HG03135 (cell line): ENCODE results near the gene PUDP.

Experiments
- ATAC-seq: cut with Tn5 transposase; IDR thresholded peaks from one replicate; pipeline ENCODE4 v1.9.1; 2021; ENCODE audit warnings: mild to moderate bottlenecking, moderate library complexity; ENCODE audit not compliant: unreplicated experiment

The PUDP gene

DNA sequence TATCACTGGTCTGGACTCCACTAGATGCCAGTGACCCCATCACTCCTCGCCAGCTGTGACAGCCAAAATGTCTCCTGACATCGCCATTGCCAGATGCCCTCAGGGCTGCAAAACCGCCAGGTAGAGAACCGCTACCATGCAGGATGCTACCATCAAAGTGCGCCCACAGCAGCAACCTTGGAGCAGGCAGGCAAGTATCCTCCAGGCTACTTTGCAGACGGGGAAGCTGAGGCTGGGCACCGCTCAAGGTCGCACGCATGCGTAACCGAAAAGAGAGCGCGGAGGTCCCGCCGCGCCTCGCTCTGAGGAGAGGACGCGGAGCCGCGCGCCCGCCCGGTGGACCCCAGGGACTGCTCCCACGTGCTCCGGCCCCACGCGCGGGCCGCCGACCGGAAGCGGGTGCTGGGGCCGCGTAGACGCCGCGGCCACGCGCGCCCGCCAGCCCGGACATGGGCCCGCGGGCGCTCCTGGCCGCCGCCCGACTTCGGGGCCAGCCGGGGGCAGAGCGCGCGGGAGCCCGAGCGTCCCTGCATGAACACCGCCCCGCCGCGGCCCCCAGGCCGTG, 458 bp downstream of the PUDP start, which contains the start of gene STS:
TSS of gene STS (plus strand) at position 300 of the 565 bp plus-strand sequence. CDS start 105,488 bp downstream, outside the sequence.
- peak; percentile 44 for ATAC-seq

DNA sequence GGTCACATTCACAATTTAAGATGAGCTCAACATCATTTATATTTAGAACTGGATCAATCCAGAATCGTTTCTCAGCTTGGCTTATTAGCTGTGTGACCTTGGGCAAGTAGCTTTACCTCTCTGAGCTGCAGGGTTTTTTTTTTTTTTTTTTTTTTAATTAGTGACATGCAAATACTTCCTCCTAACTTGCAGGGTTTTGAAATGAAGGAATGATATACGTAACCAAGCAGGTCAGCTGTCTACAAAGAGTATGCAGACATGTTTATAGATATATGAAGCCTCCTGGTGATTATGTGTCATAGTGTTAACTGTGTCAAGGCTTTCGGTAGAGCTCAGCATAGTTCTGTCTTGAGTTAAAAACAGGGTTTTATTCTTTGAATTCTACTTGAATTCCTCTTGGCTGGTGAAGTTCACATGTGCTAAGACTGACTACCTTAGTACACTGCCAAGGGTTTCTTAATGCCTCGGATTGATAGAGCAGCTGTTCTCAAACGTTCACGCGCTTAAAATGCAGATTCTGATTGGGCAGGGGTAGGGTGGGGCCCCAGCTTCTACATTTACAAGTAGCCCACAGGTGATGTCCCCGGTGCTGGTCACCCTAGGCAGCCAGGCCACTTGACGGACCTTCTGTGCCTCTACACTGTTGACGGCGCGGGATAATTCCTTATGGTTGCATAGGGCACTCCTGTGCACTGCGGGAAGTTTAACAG, 1.1 kb downstream of the PUDP start:
- ATAC-seq, result peak; percentile 14

DNA sequence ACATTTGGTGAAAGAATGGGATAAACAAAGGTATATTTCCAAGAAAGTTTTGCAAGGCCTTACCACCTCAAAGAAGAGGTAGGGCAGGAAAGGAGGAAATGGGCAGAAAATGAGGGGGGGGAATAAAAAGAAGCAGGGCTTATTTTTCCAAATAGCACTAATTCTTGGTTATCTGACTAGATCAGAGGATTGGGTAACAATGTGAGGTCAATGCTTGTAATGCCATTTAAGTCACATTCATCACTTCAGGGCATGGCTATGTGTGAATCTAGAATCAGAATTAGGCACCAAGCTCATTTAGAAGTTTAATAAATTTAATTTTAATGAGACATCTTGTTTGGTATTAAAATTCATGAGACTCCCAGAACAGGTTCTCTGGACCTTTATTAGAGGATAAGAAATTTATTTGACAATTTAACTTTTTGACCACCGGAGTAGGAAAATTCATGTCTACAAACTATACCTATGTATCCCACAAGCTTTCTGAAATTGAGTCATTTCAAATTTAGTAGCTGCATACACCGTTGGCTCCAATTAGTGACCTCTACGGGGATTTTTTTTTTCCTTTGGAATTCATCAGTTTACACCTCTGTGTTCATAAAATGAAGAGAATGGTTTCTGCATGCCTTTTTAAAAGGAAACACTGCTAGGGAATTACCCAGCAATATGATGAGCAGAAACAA, 1.8 kb downstream of the PUDP start:
- ATAC-seq, result no peak

DNA sequence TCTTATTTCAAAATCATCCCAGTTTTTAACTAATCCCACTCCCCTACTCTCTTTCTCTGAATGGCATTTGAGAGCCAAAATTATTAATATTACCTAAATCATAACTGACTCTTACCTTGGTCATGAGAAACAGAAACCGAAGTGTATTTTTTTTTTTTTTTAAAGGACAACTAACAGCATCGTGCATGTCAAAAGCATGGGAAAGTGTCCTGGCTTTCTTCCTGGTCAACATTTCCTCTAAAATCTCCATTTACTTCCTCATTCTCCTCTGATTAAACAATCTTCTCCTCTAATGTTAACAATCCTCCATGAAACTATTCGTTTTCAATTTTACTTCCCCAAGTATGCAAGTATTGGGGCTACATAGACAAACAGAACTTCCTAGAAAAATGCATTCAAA, 2.5 kb downstream of the PUDP start:
- no peak for ATAC-seq

DNA sequence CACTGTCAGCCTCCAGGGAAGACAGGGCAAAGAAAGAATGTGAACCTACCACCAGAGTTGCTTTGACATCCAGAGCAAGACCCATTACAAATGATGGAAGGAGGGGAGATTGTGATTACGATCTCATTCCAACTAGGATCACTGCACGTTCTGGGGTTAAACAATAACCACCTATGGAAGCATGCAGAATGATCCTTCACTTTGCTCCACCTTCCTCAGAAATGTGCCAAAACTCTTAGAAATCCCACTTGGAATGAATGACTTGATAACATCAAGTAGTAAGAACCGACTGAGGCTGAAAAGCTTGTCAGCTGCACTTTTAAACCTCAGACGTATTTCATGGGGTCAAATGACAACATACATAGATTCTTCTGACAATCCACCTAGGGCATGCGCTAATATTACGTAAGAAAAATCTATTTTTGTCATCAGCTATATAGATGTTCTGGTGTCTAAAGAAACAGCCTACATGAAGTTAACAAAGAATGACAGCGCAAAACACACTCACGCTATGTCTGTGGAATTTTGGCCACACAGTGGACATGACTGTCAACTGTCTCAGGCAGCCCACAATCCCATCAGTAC, 3.9 kb downstream of the PUDP start:
- no peak for ATAC-seq

DNA sequence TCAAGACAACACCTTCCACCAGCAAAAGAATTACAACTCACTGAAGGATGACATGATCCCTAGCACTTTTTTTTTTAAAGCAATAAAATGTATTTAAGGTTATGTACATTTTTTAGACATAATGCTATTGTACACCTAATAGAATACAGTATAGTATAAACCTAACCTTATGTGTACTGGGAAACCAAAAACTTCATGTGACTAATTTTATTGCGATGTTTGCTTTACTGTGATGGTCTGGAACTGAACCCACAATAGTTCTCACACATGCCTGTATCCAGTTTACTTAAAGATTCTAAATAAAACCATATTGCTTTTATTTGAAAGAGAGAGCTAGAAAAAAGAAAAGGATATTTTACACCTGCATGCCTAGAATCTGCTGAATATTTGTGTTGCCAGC, 4.9 kb downstream of the PUDP start:
- no peak for ATAC-seq

DNA sequence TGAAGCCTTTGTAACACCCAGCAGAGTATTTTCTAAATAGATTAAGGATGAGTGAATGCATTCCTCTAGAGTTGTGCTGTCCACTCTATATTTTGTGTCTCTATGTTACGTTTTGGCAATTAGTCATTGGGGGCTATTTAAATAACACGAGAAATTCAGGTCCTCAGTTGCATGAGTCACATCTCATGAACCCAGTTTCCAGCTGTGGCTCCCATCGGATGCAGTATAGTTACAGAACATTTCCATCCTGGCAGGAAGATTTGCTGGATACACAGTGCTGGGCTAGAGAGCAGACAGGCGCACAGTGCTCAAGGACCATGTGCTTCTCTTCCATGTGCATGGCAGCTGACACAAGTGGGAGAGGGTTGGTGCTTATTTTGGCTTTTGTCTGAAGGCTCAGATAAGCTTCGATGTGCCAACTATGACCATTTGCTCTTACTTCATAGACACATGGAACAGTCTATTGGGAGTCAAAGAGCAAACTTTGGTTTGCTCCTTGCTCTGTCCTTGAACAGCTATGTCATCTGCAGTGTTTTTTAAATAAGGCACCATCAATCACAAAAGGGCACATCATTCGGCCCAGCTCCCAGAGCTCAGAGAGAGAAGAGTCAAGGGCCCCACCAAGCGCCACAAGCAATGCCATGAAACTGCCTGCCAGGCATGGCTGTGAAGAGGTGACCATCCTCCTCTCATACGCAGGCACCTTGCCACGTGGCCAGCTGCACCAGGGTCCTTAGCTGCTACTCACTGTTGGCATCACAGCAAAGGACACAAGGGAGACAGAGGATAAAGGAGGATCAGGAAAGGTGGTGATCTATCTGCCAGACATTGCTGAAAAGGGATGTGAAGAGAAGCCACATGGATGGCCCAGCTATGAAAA, 8.5 kb downstream of the PUDP start:
- no peak for ATAC-seq

DNA sequence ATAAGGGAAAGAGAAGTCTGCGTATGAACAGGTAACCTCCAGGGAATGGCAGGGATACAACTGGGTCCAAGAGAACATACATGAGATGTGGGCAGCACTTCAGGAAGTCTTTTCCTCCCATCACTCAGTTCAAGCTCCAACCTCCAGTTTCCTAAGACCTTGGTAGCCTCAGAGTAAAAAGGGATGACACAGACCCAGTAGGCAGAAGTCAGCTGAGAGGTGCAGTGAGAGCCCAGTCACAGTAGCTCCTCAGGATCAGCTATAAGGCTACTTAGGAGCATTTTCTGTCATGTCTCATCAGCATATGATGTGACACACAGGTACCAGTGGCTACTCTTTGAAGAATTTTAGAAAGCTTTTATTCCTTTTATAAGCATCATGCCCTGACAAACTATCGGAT, 13.0 kb downstream of the PUDP start:
- no peak for ATAC-seq

DNA sequence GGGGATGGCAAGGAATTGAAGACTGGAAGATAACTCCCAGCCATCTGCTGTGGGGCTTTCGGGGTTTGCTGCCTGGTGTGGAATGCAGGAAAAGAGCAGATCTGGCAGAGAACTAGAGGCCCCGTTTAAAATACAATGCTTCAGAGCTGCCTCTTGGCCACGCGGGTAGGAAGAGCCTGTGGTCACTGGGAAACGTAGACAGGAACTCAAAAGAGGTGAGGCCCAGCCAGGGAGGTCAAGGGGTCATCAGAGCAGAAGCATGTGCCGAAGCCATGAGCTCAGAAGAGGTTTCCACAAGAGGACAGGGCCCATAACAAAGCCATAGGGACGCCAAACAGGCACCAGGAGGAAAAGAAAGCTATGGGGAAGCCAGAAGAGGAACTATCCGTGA, 14.9 kb downstream of the PUDP start:
- no peak for ATAC-seq

DNA sequence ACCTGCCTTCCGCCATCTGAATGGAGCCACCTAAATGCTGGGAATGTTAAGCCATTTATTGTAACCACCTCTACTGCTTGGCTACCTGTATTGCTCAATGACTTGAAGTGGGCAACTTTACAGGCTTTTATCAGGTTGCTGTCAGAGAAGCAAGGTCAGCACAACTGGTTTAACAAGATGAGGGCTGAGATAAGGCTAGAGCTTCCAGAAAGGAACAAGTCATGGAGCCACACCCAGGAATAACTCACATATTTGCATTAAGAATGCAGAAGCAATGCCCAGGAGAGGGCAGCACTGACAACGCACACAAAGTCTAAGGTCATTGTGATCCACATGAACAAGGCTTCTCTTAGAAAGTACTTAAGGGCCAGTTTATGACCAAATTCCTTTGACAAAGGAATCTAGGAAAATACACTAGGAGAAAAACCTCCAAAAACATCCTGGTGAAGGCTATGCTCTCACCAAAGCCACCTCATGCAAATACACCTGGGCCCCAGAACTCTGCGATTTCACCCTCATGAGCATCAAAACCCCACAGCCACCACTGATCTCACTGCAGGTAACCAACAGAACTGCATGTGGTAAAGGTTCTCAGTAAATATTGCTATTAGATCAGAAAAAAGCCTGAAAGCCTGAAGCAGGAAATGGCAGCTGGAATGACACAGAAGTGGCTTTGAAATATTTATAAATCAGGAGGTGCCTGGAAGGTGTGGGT, 15.5 kb downstream of the PUDP start:
- ATAC-seq, result peak; percentile 79

DNA sequence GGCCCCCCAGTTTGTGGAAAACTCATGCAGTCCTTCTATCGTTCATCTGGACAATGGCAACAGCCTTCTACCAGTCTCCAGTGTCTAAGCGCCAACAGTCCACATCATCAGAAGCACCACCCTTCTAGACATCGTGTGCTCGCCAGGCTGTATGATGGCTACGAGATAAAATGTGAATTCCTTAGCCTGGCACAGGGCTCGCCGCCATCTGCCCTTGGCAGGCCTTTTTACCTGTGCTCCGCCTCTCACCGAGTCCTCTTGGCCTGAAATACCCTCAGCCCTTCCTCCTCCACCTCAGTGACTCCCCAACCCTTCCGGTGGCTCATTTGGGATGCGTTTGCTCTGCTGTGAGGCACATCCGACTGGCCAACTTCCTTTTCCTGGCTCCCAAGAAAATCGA, 16.3 kb downstream of the PUDP start:
- ATAC-seq, result no peak

DNA sequence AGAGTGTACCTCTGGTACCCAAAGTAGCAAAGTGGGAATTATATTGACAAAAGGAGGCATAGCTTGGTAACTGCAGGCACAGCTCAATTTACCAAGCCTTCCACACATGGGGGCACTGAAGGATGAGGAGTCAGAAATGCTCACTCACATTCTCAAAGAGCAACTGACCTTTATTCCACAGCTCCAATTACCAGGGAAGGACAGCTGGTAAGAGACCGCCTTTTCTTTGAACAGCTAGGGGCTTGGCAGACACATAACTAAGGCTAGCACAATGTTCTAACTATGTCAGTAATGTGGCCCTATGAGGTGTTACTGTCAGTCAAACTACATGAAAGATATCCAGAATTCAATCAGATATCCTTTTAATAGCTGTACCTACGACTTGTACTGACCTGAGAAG, 20.9 kb downstream of the PUDP start:
- no peak for ATAC-seq

DNA sequence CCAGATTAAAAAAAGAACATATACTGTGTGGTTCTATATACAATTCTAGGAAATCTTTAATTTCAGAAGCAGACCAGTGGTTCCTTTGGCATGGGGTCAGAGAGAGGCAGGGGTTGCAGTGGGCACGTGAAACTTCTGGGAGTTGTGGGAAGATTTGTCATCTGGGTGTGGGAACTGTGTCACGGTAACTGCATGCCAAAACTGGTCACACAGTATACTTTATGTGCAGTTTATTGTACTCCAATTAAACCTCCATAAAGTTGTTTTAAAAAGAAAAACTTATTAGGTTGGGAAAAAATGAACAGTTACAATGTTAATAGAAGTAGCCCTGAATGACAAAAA, 27.1 kb downstream of the PUDP start:
- ATAC-seq, result no peak

DNA sequence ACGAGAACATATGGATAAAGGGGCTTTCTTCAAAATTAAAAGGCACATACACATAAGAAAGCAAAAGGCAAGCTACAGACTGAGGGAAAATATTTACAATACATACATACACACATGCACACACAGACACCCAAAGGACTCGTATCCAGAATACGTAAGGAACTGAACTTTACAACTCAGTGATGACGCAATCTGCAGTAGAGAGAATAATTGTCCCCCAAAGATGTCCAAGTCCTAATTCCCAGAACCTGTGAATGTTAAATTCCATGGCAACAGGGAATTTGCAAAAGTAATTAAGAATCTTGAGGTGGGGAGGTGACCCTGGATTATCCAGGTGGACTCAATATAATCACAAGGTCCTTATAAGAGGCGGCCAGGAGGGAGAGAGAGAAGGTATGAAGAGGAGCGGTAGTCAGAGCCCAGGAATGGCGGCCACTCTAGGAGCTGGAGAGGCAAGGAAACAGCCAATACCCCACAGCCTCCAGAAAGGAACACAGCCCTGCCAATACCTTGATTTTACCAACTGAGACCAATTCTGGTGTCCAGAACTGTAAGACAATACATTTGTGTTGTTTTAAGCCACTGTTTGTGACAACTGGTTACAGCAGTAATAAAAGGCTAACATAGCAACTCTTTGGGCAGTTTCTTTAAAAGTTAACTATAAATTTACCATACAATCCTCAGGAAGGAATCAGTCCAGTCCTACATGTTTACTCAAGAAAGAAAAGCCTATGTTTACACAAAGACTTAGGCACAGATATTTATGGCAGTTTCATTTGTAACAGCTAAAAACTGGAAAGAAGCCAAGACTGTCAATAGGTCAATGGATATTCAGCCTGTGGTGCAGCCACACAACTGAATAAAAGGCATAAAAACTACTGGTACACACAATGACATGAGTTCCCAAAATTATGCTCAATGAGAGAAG, 27.7 kb downstream of the PUDP start:
- no peak for ATAC-seq

DNA sequence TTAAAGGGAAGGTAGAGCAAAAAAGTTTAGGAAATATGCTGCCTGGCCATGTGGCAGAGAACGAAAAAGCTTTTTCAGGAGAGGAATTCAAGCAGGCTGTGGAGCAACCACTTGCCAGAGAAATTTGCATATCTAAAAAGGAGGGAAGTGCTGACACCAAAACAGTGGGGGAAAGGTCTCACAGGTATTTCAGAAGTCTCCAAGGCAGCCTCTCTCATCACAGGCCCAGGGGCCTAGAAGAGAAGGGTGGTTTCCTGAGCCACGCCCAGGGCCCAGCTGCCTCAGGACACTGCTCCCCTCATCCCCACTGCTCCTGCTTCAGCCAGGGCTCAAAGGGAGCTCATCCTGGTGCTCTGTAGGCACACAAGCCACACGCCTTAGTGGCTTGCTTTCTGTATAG, 30.4 kb downstream of the PUDP start:
- ATAC-seq, result peak; percentile 41

DNA sequence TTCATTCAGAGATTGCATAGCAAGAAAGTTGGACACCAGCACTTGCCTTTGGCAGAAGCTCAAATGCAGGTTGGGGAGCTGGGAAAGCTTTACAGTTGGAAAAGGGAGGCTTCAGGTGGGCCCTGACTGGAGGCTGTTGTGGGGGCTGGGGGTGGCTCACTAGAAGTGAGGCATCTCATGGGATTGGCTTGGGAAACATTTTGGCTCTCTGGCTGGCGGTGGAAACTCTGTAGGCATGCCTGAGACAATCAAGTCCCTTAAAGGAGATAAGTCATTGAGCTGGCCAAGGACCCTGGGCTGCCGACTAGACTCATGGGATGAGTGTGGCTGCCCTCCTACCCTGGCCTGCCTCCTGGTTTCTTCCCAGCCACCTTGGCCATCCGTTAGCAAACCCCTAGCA, 31.9 kb downstream of the PUDP start:
- ATAC-seq, result no peak

DNA sequence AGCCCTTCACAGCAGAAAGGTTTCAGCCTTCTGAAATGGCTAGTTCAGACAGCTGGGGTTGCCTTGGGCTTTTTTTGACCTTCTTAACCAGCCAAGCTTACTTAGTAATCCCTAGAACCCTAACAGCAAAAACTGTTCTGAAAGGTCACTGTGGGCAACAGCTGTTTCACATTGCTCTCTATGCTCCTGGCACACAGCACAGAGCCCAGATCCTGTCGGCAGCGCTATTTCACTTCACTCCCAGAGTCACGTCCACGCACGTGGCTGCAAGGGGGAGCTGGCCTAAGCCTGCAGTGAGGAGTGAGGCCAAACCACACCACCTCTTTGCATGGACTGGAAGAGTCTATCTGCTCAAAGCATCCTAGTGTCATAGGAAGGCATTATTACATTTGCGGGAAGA, 32.4 kb downstream of the PUDP start:
- ATAC-seq, result peak; percentile 59

DNA sequence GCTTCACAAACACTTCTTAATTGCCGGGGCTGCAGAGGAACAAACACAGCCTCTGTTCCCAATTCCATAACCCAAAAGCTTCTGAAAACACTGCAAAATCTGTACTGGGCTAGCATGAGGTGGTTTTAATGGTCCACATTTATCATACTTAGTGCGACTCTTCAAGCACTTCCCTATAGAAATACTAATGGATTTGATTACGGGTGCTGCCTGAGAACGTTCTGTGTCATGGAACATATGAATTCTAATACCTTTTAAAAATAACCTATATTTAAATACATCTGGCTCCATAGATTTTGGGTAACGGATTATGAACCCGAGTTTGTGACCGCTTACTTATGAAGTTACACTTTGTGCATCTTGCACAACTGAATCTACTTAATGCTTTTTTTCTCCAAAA, 35.9 kb downstream of the PUDP start:
- no peak for ATAC-seq

DNA sequence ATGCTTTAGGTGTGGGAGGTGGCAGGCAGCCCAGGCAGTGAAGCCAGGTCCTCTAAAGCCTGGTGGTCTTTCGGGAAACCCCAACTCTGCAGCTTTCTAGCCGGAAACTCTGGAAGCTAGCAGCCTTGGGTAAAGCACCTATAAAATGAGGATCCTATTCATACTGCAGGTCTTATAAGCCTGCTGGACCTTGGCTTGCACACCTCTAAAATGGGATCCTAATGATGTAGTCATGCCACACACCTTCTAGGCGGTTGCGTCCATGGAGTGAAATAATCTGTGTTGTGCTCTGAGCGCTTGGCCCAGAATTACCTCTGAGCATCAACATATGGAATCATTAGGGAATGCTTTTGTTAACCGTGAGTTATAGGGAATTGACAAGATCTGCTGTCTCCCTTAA, 36.4 kb downstream of the PUDP start:
- no peak for ATAC-seq
